Uterus (tissue), 2 donors: ENCODE data around the gene PPEF2.

Experiments
- POLR2A ChIP-seq, 2 donors: fragments of 450-650 bp; IDR thresholded peaks; one replicate each; pipeline ENCODE4 v1.6.1; 2016; ENCODE audit warnings: antibody characterized with exemption in 2 of 2, mild to moderate bottlenecking in 1 of 2, moderate library complexity in 1 of 2
- TF ChIP-seq, protein P1 (sequence below), 4 experiments: fragments of 200-600 bp in 2 of 4; fragments of 450-650 bp in 2 of 4; sonication (generic) in 2 of 4; IDR thresholded peaks; one replicate each; pipeline ENCODE4 v1.5.1; 2016 to 2019; ENCODE audit warnings: antibody characterized with exemption in 4 of 4, mild to moderate bottlenecking in 2 of 4, moderate library complexity in 1 of 4

DNA sequence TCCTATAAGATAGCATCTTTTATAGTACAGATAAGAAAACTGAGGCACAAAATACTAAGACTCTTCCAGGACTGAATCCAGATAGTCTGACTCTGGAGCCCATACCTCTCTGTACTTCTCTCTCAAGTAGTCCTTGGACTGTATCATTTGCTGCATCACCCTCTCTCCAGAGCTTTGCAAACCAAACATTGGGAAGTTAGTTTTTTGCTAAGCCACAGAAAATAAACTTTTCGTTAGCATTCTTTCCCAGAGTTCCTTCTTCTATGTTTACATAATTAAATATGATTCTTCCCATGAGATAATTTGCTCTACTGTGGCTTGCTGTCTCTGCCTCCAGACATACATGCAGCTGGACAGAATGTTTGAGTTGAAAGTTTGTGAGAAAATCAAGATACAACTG is 22.0 kb downstream of the PPEF2 start:
- TF ChIP-seq, protein P1, sequence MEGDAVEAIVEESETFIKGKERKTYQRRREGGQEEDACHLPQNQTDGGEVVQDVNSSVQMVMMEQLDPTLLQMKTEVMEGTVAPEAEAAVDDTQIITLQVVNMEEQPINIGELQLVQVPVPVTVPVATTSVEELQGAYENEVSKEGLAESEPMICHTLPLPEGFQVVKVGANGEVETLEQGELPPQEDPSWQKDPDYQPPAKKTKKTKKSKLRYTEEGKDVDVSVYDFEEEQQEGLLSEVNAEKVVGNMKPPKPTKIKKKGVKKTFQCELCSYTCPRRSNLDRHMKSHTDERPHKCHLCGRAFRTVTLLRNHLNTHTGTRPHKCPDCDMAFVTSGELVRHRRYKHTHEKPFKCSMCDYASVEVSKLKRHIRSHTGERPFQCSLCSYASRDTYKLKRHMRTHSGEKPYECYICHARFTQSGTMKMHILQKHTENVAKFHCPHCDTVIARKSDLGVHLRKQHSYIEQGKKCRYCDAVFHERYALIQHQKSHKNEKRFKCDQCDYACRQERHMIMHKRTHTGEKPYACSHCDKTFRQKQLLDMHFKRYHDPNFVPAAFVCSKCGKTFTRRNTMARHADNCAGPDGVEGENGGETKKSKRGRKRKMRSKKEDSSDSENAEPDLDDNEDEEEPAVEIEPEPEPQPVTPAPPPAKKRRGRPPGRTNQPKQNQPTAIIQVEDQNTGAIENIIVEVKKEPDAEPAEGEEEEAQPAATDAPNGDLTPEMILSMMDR (IDR thresholded peaks at IDR 0.05): no peak
- TF ChIP-seq POLR2A (IDR thresholded peaks at IDR 0.05): no peak
